ENCODE measurements around the gene MPP2.
"Not testable (repeated sequence)": the region's sequence is repeated elsewhere in the genome, so short reads cannot be mapped to it uniquely, and the experiment has no call there.

Gene MPP2

GRCh38 chr17:43880420-43880991 is 26.8 kb downstream of the MPP2 start:
- Mint-ChIP-seq H3K27ac (no peak overlapping the region), H3K4me3 (no peak overlapping the region)
- peak in 1 of 2 donors; percentile 39 for DNase-seq (ENCODE audit: low spot score in 2 of 2)

GRCh38 chr17:43879723-43880419 is 27.5 kb downstream of the MPP2 start:
- no peak for DNase-seq (ENCODE audit: low spot score in 2 of 2)
- Mint-ChIP-seq H3K27me3 (peaks cover 20% of the 10 kb centered on the region), H3K36me3 (no peaks in the 10 kb centered on the region), H3K4me3 (no peak overlapping the region), H3K9me3 (no peaks in the 10 kb centered on the region), H3K27ac (no peak overlapping the region), H3K4me1 (no peaks in the 10 kb centered on the region)
- no peak for ATAC-seq (ENCODE audit: low read depth)

More at GRCh38 chr17:43880420-43880991, 26.8 kb downstream of the MPP2 start:
- peak; percentile 44 for ATAC-seq (ENCODE audit: low read depth)
- Mint-ChIP-seq H3K36me3 (no peaks in the 10 kb centered on the region), H3K27me3 (peaks cover 18% of the 10 kb centered on the region), H3K9me3 (no peaks in the 10 kb centered on the region), H3K4me1 (no peaks in the 10 kb centered on the region)

- peak; percentile 89 for ATAC-seq (ENCODE audit: low read depth)
- no peaks in the 10 kb centered on the region for H3K36me3 Mint-ChIP-seq
- H3K27ac Mint-ChIP-seq, result no peak overlapping the region
- no peaks in the 10 kb centered on the region for H3K9me3 Mint-ChIP-seq
- H3K27me3 Mint-ChIP-seq, result peaks cover 27% of the 10 kb centered on the region
- H3K4me1 Mint-ChIP-seq, result no peaks in the 10 kb centered on the region
- peak; percentile 63 to 81 for DNase-seq (ENCODE audit: low spot score in 2 of 2)
- H3K4me3 Mint-ChIP-seq, result no peak overlapping the region
Observed at GRCh38 chr17:43878260-43879175, 28.8 kb downstream of the MPP2 start.

- no peaks in the 10 kb centered on the region for H3K9me3 Mint-ChIP-seq
- no peak overlapping the region for H3K27ac Mint-ChIP-seq
- no peaks in the 10 kb centered on the region for H3K4me1 Mint-ChIP-seq
- DNase-seq (ENCODE audit: low spot score in 2 of 2) (no peak), ATAC-seq (ENCODE audit: low read depth) (no peak)
- H3K4me3 Mint-ChIP-seq, result no peak overlapping the region
- peaks cover 24% of the 10 kb centered on the region for H3K27me3 Mint-ChIP-seq
- H3K36me3 Mint-ChIP-seq, result no peaks in the 10 kb centered on the region
Observed at GRCh38 chr17:43877451-43878155, 29.7 kb downstream of the MPP2 start.

DNA sequence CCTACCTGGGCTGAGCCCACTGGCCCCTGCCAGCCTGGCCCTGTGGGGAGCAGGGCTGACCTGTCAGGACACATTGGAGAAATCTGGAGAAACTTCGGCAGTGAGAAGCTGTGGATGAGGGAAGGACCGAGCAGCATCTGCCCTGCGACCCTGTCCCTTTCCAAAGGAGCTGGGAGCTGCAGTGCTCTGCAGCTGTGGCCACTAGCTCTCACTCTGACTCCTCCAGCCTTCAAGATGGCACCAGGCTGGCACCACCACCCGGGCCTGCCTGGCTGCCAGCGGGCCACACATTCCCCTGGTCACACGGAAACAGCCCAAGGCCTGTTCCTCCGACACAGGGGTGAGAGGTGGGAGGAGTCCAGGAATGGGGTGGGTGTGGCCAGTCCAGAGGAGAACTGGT is 30.3 kb downstream of the MPP2 start:
- H3K4me1 Mint-ChIP-seq, result no peaks in the 10 kb centered on the region
- no peaks in the 10 kb centered on the region for H3K9me3 Mint-ChIP-seq
- H3K27ac Mint-ChIP-seq, result no peak overlapping the region
- no peaks in the 10 kb centered on the region for H3K36me3 Mint-ChIP-seq
- ATAC-seq (ENCODE audit: low read depth), result no peak
- no peak overlapping the region for H3K4me3 Mint-ChIP-seq
- peaks cover 27% of the 10 kb centered on the region for H3K27me3 Mint-ChIP-seq
- no peak for DNase-seq (ENCODE audit: low spot score in 2 of 2)

GRCh38 chr17:43875476-43876147 is 31.7 kb downstream of the MPP2 start:
- Mint-ChIP-seq H3K27ac (no peak overlapping the region), H3K9me3 (no peaks in the 10 kb centered on the region), H3K36me3 (no peaks in the 10 kb centered on the region), H3K27me3 (peaks cover 27% of the 10 kb centered on the region), H3K4me1 (no peaks in the 10 kb centered on the region), H3K4me3 (no peak overlapping the region)
- ATAC-seq (ENCODE audit: low read depth), result no peak
- DNase-seq (ENCODE audit: low spot score in 2 of 2), result no peak

DNA sequence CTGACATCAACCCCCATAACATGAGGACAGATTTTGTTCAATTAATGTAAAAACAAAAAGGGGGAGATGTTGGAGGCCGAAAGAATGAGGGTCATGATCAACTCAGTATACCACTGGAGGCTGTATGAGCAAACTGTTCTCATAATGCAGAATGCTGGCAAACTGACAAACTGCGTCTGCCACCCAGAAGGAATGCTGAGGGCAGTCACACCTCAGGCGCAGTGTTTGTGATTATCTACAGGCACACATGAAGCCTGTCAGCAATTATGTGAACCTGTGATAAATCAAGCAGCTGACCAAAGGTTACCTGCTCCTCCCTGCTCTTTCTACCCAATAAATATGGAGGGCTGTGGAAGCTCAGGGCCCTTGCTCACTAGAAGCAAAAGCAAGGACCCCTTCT is 33.0 kb downstream of the MPP2 start:
- Mint-ChIP-seq H3K36me3 (no peaks in the 10 kb centered on the region), H3K9me3 (no peaks in the 10 kb centered on the region)
- no peak for ATAC-seq (ENCODE audit: low read depth)

GRCh38 chr17:43873815-43874214 is 33.5 kb downstream of the MPP2 start:
- ATAC-seq (ENCODE audit: low read depth) (no peak), DNase-seq (ENCODE audit: low spot score in 2 of 2) (no peak)
- H3K4me3 Mint-ChIP-seq, result no peak overlapping the region
- H3K27me3 Mint-ChIP-seq, result peaks cover 23% of the 10 kb centered on the region
- no peak overlapping the region for H3K27ac Mint-ChIP-seq
- no peaks in the 10 kb centered on the region for H3K9me3 Mint-ChIP-seq
- no peaks in the 10 kb centered on the region for H3K36me3 Mint-ChIP-seq
- no peaks in the 10 kb centered on the region for H3K4me1 Mint-ChIP-seq

More for the DNA sequence above, 33.0 kb downstream of the MPP2 start:
- Mint-ChIP-seq H3K4me1 (no peaks in the 10 kb centered on the region), H3K4me3 (no peak overlapping the region), H3K27me3 (peaks cover 25% of the 10 kb centered on the region), H3K27ac (no peak overlapping the region)
- DNase-seq (ENCODE audit: low spot score in 2 of 2), result no peak

DNA sequence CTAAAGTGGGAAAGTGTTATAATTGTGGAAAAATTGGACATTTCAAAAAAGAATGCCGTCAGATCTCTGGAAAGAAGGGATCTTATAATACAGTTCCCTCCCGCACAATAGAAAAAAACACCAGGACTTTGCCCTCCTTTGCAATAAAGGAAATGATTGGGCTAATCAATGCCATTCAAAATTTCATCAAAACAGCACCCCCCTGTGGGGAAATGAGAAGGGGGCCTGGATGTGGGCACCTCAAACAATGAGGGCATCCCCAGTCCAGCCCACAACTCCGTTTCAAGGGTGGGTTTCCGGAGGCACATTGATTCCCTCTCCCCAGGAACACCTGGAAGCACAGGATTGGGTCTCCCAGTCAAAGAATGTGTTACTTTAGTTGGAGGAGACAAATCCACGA is 34.2 kb downstream of the MPP2 start:
- peaks cover 29% of the 10 kb centered on the region for H3K27me3 Mint-ChIP-seq
- DNase-seq (ENCODE audit: low spot score in 2 of 2) (no peak), ATAC-seq (ENCODE audit: low read depth) (no peak)
- H3K4me1 Mint-ChIP-seq, result no peaks in the 10 kb centered on the region
- H3K9me3 Mint-ChIP-seq, result peaks cover 4% of the 10 kb centered on the region
- peaks cover 2% of the 10 kb centered on the region for H3K36me3 Mint-ChIP-seq
- no peak overlapping the region for H3K4me3 Mint-ChIP-seq
- no peak overlapping the region for H3K27ac Mint-ChIP-seq

GRCh38 chr17:43871946-43872690 is 35.2 kb downstream of the MPP2 start:
- Mint-ChIP-seq H3K9me3 (peaks cover 4% of the 10 kb centered on the region), H3K36me3 (peaks cover 2% of the 10 kb centered on the region), H3K27me3 (peaks cover 31% of the 10 kb centered on the region), H3K27ac (no peak overlapping the region), H3K4me3 (no peak overlapping the region), H3K4me1 (no peaks in the 10 kb centered on the region)
- ATAC-seq (ENCODE audit: low read depth) (no peak), DNase-seq (ENCODE audit: low spot score in 2 of 2) (no peak)

DNA sequence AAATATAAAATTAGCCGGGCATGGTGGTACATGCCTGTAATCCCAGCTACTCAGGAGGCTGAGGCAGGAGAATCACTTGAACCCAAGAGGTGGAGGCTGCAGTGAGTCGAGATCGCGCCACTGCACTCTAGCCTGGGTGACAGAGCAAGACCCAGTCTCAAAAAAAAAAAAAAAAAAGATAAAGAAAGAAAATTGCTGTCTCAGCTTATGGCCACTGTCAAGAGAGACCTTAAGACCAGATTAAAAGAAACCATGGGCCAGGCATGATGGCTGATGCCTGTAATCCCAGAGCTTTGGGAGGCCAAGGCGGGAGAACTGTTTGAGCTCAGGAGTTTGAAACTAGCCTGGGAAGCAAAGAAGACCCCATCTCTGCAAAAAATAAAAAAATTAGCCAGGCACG is 38.3 kb downstream of the MPP2 start:
- H3K36me3 Mint-ChIP-seq; H3K27ac Mint-ChIP-seq; H3K4me1 Mint-ChIP-seq; DNase-seq (ENCODE audit: low spot score in 2 of 2); H3K9me3 Mint-ChIP-seq; H3K4me3 Mint-ChIP-seq; ATAC-seq (ENCODE audit: low read depth): not testable (repeated sequence)
- peaks cover 22% of the 10 kb centered on the region for H3K27me3 Mint-ChIP-seq

GRCh38 chr17:43868226-43868994 is 38.9 kb downstream of the MPP2 start:
- Mint-ChIP-seq H3K4me1 (no peaks in the 10 kb centered on the region), H3K4me3 (no peak overlapping the region), H3K27ac (no peak overlapping the region), H3K27me3 (peaks cover 17% of the 10 kb centered on the region), H3K9me3 (peaks cover 4% of the 10 kb centered on the region), H3K36me3 (peaks cover 2% of the 10 kb centered on the region)
- DNase-seq (ENCODE audit: low spot score in 2 of 2), result no peak
- no peak for ATAC-seq (ENCODE audit: low read depth)

Measured in memory B cell (primary cell).